Type B pancreatic cell (in vitro differentiated cells): Measurements from ENCODE around the gene AURKA. TPM values are rescaled to one million over a fixed set of nuclear protein-coding genes. Genes with fewer than 3 reads are reported as not detected.
"Not testable (repeated sequence)": the region's sequence is repeated elsewhere in the genome, so short reads cannot be mapped to it uniquely, and the experiment has no call there.

ENCODE experiments used
- DNase-seq: peaks from one replicate; pipeline ENCODE4 v3.0.0; 2021; ENCODE audit warnings: mixed read lengths; ENCODE audit not compliant: unreplicated experiment; ENCODE audit errors: extremely low spot score
- H3K27ac Mint-ChIP-seq: 2 replicates; pipeline ENCODE4 v1.8.0; 2021; ENCODE audit warnings: mild to moderate bottlenecking, mixed read lengths
- H3K27me3 Mint-ChIP-seq: 2 replicates; pipeline ENCODE4 v1.8.0; 2021; ENCODE audit warnings: mixed read lengths
- H3K36me3 Mint-ChIP-seq: 2 replicates; pipeline ENCODE4 v1.8.0; 2021; ENCODE audit warnings: mixed read lengths
- H3K4me1 Mint-ChIP-seq: one replicate; pipeline ENCODE4 v1.8.0; 2021; ENCODE audit warnings: mixed read lengths; ENCODE audit not compliant: unreplicated experiment
- H3K4me3 Mint-ChIP-seq: 2 replicates; pipeline ENCODE4 v1.8.0; 2021; ENCODE audit warnings: mild to moderate bottlenecking, mixed read lengths
- H3K9me3 Mint-ChIP-seq: 2 replicates; pipeline ENCODE4 v1.8.0; 2021; ENCODE audit warnings: mixed read lengths
- CTCF ChIP-seq: fragments of 200-600 bp; sonication (generic); conservative IDR thresholded peaks from 2 replicates; pipeline ENCODE4 v1.5.0; 2021; ENCODE audit warnings: antibody characterized with exemption, mild to moderate bottlenecking
- total RNA-seq: library from RNA; stranded (reverse); gene quantifications from 2 replicates; pipeline ENCODE4 v1.2.1, GENCODE V29; 2021; ENCODE audit warnings: low replicate concordance

AURKA gene
- total RNA-seq, 1 donor from 2014 or later: 42.7 TPM

DNA sequence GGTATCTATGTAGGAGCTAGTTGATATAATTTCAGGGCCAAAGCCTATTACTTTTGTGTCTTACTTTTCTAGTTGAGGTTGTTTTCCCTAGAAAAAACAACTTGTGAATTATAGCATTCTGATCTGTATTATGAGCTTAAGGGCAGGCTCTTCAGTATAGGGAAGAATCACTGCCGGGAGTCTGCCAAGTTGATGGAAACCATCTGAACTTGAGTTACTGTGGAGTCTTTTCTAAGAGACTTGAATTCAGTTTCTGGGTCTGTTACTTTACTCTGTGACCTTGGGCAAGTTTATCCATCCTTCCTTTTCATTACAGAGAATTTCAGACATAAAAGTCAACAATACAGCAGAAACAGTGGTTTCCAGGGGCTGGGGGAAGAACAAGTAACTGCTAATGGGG, 17.9 kb upstream of the AURKA start:
- no peaks in the 10 kb centered on the region for H3K27me3 Mint-ChIP-seq

DNA sequence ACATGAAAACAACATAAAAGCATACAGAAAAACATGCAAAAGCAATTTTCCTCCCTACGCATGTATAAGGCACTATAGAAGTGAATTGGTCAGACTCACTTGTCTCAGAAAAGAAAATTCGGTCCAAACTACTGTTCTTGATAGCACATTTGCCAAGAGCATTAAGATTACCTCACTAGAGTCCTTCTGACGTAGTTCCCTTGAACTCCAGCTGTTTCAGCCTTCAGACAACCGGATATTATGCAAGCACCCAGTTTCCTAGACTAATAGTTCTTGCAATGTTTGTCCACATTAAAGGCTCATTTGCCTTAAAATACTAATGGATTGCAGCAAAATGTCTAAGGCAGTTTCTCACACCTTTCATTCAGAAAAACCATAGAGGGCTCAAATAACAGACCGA, 17.5 kb upstream of the AURKA start:
- no peak overlapping the region for H3K27ac Mint-ChIP-seq
- no peak overlapping the region for H3K4me3 Mint-ChIP-seq

More for the DNA sequence above, 17.9 kb upstream of the AURKA start:
- Mint-ChIP-seq H3K27ac (no peak overlapping the region), H3K9me3 (no peaks in the 10 kb centered on the region), H3K4me1 (no peaks in the 10 kb centered on the region), H3K36me3 (peaks cover 18% of the 10 kb centered on the region), H3K4me3 (no peak overlapping the region)
- no peak for DNase-seq
- no peak for TF ChIP-seq CTCF

GRCh38 chr20:56406910-56407309, 14.9 kb upstream of the AURKA start:
- Mint-ChIP-seq H3K36me3 (peaks cover 28% of the 10 kb centered on the region), H3K9me3 (no peaks in the 10 kb centered on the region), H3K4me3 (no peak overlapping the region), H3K4me1 (no peaks in the 10 kb centered on the region), H3K27me3 (no peaks in the 10 kb centered on the region), H3K27ac (no peak overlapping the region)
- TF ChIP-seq CTCF: no peak
- no peak for DNase-seq

More for the DNA sequence above, 17.5 kb upstream of the AURKA start:
- no peak for DNase-seq
- H3K27me3 Mint-ChIP-seq: no peaks in the 10 kb centered on the region
- H3K36me3 Mint-ChIP-seq: peaks cover 18% of the 10 kb centered on the region
- no peaks in the 10 kb centered on the region for H3K4me1 Mint-ChIP-seq
- TF ChIP-seq CTCF: no peak
- no peaks in the 10 kb centered on the region for H3K9me3 Mint-ChIP-seq

GRCh38 chr20:56405356-56405755, 13.3 kb upstream of the AURKA start:
- peaks cover 30% of the 10 kb centered on the region for H3K36me3 Mint-ChIP-seq
- H3K4me3 Mint-ChIP-seq, H3K9me3 Mint-ChIP-seq, H3K27me3 Mint-ChIP-seq, H3K4me1 Mint-ChIP-seq, H3K27ac Mint-ChIP-seq, DNase-seq: not testable (repeated sequence)

DNA sequence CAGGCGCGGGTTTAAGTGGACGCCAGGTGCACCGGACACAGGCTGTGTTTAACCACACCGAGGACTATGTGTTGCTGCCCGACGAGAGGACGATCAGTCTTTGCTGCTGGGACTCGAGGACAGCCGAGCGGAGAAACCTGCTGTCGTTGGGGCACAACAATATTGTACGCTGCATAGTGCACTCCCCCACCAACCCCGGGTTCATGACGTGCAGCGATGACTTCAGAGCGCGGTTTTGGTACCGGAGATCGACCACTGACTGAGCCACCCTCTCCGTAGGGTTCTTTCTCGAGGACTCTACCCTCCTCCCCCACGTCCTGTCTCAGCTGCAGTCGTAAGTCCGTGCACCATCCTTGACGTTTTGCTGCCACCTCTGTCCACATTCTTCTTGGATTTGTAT, 11.4 kb upstream of the AURKA start:
- Mint-ChIP-seq H3K4me1 (no peaks in the 10 kb centered on the region), H3K36me3 (peaks cover 35% of the 10 kb centered on the region), H3K27ac (no peak overlapping the region), H3K4me3 (no peak overlapping the region), H3K27me3 (no peaks in the 10 kb centered on the region), H3K9me3 (no peaks in the 10 kb centered on the region)
- DNase-seq: no peak
- TF ChIP-seq CTCF: no peak

DNA sequence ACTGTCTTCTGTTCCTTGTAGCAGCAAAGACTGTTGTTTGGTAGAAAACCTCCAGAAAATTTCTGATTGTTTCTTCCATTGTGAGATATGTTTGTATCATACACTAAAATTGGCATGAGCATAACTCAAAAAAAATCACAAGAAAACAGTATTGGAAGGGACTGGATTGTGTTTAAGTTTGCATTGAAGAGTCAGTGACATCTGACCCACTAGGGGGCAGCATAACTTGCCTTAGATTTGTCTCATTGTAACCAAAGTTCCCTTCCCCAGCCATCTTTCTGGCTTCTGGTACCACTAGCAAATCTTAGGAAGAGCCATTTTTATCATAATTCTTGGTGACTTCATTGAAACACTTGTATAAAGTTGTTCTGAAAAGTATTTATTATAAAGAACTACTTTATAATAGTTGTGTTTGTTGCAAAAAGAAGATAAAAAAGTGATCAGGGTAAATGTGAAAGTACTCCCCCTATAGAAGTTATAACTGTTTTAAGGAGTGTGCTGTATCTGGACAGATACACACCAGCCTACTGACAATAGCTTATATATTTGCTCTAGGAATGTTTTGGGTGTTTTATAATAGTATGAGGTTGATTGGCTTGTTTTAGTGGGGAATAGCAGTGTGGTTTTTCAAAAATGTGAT, 8.1 kb upstream of the AURKA start:
- H3K36me3 Mint-ChIP-seq: peaks cover 33% of the 10 kb centered on the region
- peak; percentile 92 for TF ChIP-seq CTCF
- H3K9me3 Mint-ChIP-seq: no peaks in the 10 kb centered on the region
- DNase-seq: no peak
- H3K27ac Mint-ChIP-seq: no peak overlapping the region
- no peaks in the 10 kb centered on the region for H3K4me1 Mint-ChIP-seq
- no peak overlapping the region for H3K4me3 Mint-ChIP-seq
- H3K27me3 Mint-ChIP-seq: no peaks in the 10 kb centered on the region
